ENCODE data around the gene LKAAEAR1. TPM values are rescaled to one million over a fixed set of nuclear protein-coding genes. Genes with fewer than 3 reads are reported as not detected.

The LKAAEAR1 gene
- total and polyA plus RNA-seq, 2 of the 13 experiments (the other 11 are each of a cell fraction or from before 2014, with no cell fraction given): not detected

DNA sequence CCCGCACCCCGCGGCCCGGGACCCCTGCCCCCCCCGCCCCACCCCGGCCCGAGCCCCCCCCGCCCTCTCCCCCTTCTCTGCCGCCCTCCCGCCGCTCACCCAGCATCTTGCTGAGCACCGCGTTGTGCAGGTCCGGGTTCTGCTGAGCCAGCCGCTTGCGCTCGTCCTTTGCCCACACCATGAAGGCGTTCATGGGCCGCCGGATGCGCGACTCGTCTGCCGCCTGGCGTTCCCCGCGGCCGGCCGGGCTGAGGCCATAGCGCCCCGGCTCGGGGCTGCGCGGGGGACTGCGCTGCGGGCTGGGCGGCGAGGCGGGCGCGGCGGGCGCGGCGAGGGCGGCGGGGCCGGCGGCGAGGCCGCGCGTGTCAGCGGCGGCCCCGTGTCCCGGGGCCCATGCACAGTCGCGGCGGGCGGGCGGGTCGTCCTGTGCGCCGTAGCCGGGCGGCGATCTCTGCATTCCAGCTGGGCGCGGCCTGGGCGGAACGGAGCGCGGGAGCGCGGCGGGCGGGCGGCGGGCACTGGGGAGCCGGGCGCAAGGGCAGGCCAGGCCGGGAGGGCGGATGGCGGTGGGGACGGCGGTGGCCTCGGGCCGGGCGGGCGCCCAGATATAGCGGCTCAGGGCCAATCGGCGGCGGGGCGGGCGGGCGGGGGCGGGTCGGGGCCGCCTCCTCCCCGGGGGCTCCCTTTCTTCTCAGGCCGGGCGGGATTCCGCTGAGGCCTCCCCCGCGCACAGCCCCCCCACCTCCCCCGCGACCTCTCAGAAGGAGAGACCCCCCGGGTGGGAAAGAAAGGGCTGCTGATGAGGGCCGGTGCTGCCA is 34.9 kb downstream of the LKAAEAR1 start, which contains the start of gene SOX18 (continued):
- TF ChIP-seq, protein P1, sequence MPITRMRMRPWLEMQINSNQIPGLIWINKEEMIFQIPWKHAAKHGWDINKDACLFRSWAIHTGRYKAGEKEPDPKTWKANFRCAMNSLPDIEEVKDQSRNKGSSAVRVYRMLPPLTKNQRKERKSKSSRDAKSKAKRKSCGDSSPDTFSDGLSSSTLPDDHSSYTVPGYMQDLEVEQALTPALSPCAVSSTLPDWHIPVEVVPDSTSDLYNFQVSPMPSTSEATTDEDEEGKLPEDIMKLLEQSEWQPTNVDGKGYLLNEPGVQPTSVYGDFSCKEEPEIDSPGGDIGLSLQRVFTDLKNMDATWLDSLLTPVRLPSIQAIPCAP (CRISPR knock-in tag; IDR thresholded peaks at IDR 0.05; ENCODE audit: low read depth): no peak
- TF ChIP-seq NFIB (CRISPR knock-in tag; IDR thresholded peaks at IDR 0.05; ENCODE audit: borderline replicate concordance): no peak
- no peak for TF ChIP-seq ZNF839 (CRISPR knock-in tag; IDR thresholded peaks at IDR 0.05; ENCODE audit: borderline replicate concordance)
- no peak for TF ChIP-seq BHLHE40 (IDR thresholded peaks at IDR 0.05; ENCODE audit: low read length)
- no peak for TF ChIP-seq DPF2 (CRISPR knock-in tag; IDR thresholded peaks at IDR 0.05; ENCODE audit: borderline replicate concordance, low read depth)
- no peak for TF ChIP-seq KLF16 (CRISPR knock-in tag; IDR thresholded peaks at IDR 0.05)
- no peak for TF ChIP-seq ZNF160 (CRISPR knock-in tag; IDR thresholded peaks at IDR 0.05)
- TF ChIP-seq SP5 (CRISPR knock-in tag; IDR thresholded peaks at IDR 0.05; ENCODE audit: borderline replicate concordance, low read depth): no peak
- no peak for TF ChIP-seq AGO1 (IDR thresholded peaks at IDR 0.05; ENCODE audit: low read depth, low read length, poor library complexity, severe bottlenecking)
- TF ChIP-seq HOXD1 (CRISPR knock-in tag; IDR thresholded peaks at IDR 0.05): no peak
- TF ChIP-seq NR2C2 (CRISPR knock-in tag; IDR thresholded peaks at IDR 0.05; ENCODE audit: borderline replicate concordance): no peak
- TF ChIP-seq, protein P2, sequence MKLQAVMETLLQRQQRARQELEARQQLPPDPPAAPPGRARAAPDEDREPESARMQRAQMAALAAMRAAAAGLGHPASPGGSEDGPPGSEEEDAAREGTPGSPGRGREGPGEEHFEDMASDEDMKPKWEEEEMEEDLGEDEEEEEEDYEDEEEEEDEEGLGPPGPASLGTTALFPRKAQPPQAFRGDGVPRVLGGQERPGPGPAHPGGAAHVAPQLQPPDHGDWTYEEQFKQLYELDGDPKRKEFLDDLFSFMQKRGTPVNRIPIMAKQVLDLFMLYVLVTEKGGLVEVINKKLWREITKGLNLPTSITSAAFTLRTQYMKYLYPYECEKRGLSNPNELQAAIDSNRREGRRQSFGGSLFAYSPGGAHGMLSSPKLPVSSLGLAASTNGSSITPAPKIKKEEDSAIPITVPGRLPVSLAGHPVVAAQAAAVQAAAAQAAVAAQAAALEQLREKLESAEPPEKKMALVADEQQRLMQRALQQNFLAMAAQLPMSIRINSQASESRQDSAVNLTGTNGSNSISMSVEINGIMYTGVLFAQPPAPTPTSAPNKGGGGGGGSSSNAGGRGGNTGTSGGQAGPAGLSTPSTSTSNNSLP (IDR thresholded peaks at IDR 0.05; ENCODE audit: low read depth, low read length): no peak
- no peak for TF ChIP-seq CHD2 (IDR thresholded peaks at IDR 0.05; ENCODE audit: low read depth, low read length)
- TF ChIP-seq, protein P3, sequence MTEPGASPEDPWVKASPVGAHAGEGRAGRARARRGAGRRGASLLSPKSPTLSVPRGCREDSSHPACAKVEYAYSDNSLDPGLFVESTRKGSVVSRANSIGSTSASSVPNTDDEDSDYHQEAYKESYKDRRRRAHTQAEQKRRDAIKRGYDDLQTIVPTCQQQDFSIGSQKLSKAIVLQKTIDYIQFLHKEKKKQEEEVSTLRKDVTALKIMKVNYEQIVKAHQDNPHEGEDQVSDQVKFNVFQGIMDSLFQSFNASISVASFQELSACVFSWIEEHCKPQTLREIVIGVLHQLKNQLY (CRISPR knock-in tag; IDR thresholded peaks at IDR 0.05): no peak
- no peak for TF ChIP-seq ZNF136 (CRISPR knock-in tag; IDR thresholded peaks at IDR 0.05; ENCODE audit: low read depth)
- TF ChIP-seq, protein P4, sequence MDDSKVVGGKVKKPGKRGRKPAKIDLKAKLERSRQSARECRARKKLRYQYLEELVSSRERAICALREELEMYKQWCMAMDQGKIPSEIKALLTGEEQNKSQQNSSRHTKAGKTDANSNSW (CRISPR knock-in tag; IDR thresholded peaks at IDR 0.05; ENCODE audit: borderline replicate concordance): no peak
- TF ChIP-seq, protein P5, sequence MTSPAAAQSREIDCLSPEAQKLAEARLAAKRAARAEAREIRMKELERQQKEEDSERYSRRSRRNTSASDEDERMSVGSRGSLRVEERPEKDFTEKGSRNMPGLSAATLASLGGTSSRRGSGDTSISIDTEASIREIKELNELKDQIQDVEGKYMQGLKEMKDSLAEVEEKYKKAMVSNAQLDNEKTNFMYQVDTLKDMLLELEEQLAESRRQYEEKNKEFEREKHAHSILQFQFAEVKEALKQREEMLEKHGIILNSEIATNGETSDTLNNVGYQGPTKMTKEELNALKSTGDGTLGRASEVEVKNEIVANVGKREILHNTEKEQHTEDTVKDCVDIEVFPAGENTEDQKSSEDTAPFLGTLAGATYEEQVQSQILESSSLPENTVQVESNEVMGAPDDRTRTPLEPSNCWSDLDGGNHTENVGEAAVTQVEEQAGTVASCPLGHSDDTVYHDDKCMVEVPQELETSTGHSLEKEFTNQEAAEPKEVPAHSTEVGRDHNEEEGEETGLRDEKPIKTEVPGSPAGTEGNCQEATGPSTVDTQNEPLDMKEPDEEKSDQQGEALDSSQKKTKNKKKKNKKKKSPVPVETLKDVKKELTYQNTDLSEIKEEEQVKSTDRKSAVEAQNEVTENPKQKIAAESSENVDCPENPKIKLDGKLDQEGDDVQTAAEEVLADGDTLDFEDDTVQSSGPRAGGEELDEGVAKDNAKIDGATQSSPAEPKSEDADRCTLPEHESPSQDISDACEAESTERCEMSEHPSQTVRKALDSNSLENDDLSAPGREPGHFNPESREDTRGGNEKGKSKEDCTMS (CRISPR knock-in tag; conservative IDR thresholded peaks at IDR 0.05): no peak
- TF ChIP-seq, protein P6, sequence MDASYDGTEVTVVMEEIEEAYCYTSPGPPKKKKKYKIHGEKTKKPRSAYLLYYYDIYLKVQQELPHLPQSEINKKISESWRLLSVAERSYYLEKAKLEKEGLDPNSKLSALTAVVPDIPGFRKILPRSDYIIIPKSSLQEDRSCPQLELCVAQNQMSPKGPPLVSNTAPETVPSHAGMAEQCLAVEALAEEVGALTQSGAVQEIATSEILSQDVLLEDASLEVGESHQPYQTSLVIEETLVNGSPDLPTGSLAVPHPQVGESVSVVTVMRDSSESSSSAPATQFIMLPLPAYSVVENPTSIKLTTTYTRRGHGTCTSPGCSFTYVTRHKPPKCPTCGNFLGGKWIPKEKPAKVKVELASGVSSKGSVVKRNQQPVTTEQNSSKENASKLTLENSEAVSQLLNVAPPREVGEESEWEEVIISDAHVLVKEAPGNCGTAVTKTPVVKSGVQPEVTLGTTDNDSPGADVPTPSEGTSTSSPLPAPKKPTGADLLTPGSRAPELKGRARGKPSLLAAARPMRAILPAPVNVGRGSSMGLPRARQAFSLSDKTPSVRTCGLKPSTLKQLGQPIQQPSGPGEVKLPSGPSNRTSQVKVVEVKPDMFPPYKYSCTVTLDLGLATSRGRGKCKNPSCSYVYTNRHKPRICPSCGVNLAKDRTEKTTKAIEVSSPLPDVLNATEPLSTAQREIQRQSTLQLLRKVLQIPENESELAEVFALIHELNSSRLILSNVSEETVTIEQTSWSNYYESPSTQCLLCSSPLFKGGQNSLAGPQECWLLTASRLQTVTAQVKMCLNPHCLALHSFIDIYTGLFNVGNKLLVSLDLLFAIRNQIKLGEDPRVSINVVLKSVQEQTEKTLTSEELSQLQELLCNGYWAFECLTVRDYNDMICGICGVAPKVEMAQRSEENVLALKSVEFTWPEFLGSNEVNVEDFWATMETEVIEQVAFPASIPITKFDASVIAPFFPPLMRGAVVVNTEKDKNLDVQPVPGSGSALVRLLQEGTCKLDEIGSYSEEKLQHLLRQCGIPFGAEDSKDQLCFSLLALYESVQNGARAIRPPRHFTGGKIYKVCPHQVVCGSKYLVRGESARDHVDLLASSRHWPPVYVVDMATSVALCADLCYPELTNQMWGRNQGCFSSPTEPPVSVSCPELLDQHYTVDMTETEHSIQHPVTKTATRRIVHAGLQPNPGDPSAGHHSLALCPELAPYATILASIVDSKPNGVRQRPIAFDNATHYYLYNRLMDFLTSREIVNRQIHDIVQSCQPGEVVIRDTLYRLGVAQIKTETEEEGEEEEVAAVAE (CRISPR knock-in tag; IDR thresholded peaks at IDR 0.05; ENCODE audit: borderline replicate concordance): no peak

Data from HepG2 (cell line).